DND-41 (cell line): ENCODE results near the gene IL4R.

Experiments used
- CTCF ChIP-seq: IDR thresholded peaks from 2 replicates; pipeline ENCODE4 v1.5.1; 2012; ENCODE audit warnings: borderline replicate concordance, low read length, moderate library complexity, mild to moderate bottlenecking; ENCODE audit not compliant: poor library complexity, severe bottlenecking; ENCODE audit errors: extremely low read depth
- EZH2 ChIP-seq: IDR thresholded peaks from 3 replicates; pipeline ENCODE4 v1.6.1; 2012; ENCODE audit warnings: borderline replicate concordance, low read depth, mild to moderate bottlenecking, moderate library complexity, low read length, inconsistent platforms; ENCODE audit not compliant: severe bottlenecking

GRCh38 chr16:27406511-27407128, 92.8 kb downstream of the IL4R start:
- no peak for TF ChIP-seq CTCF
- TF ChIP-seq EZH2 = no peak
